ENCODE data around the gene TMC2. TPM values are rescaled to one million over a fixed set of nuclear protein-coding genes. Genes with fewer than 3 reads are reported as not detected.

Gene TMC2
- total and polyA plus RNA-seq, 2 of the 4 experiments (the other 2 are of a cell fraction) = not detected

DNA sequence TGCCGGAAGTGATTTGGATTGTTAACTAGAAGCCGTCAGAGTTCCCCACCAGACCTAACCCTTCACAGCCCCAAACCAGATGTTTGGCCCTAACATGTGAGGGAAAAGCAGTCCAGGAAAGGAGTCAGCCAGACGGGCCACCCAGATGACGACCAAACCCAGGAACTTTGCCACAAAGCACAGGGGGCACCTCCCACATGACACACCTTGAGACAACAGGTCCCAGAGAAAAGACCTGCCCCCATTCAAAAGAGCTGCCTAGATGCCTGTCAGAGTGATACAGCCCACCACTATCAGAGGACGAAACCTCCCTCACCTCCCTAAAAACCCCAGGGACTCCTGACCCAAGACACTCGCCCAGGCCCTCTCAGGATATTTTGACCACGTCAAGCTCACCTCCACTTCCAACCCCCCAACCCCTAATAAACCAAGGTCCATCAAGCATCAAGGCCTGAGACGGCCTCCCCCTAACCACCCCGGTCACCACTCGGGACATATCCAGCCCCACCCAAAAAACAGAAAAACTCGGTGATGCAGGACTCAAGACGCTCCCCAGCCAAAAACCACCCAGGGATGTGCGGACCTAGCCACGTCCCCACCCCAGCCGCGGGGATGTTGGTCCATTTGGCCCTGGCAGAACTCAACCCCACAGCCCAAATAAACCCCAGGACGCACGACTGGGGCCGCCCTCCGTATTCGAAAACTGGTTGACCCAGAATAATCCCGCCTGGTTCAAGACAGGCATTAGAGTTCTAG is 28.3 kb upstream of the TMC2 start:
- Histone ChIP-seq H2AFZ (replicated peaks; ENCODE audit: low read length, poor library complexity) (peak overlapping the region; percentile 98), H3K9ac (ENCODE audit: low read depth, low read length) (peak overlapping the region; percentile 85), H3K4ac (ENCODE audit: low read depth, low read length) (peak overlapping the region; percentile 96), H4K20me1 (ENCODE audit: insufficient read depth, low read length) (no peaks in the 10 kb centered on the region), H3K18ac (ENCODE audit: low read depth, low read length) (no peak overlapping the region), H3K27me3 (ENCODE audit: control insufficient read depth, insufficient read depth, low read length) (no peaks in the 10 kb centered on the region), H3K79me1 (ENCODE audit: low read depth in 1 of 2, low read length in 2 of 2) (peaks cover 5 to 26% of the 10 kb centered on the region in 2 experiments; a peak in 3 of 4 replicates), H3K4me2 (ENCODE audit: low read depth, low read length) (peak overlapping the region; percentile 94), H2BK5ac (ENCODE audit: low read depth, low read length, poor library complexity, severe bottlenecking) (peak overlapping the region; percentile 61), H2AK5ac (ENCODE audit: low read depth, low read length) (peak overlapping the region; percentile 62; the same call in 1 of the 2 replicates), H2BK15ac (ENCODE audit: low read depth, low read length) (no peak overlapping the region), H3K14ac (replicated peaks; ENCODE audit: low read depth, low read length) (peak overlapping the region; percentile 98), H3K4me3 (ENCODE audit: insufficient read depth, low read depth, low read length) (peak overlapping the region; percentile 77), H3K9me1 (ENCODE audit: insufficient read depth, low read length) (peaks cover 3% of the 10 kb centered on the region), H2BK20ac (ENCODE audit: low read depth, low read length) (no peak overlapping the region), H3K9me3 (ENCODE audit: control insufficient read depth, insufficient read depth, low read length) (no peaks in the 10 kb centered on the region), H3K4me1 (ENCODE audit: control insufficient read depth, insufficient read depth, low read length) (peaks cover 2% of the 10 kb centered on the region; the same call in 1 of the 2 replicates), H4K8ac (ENCODE audit: low read depth in 2 of 2, low read length in 2 of 2) (peak overlapping the region; percentile 91 to 99), H3K56ac (ENCODE audit: extremely low read depth, insufficient read depth, low read length) (peak overlapping the region; percentile 51; the same call in 1 of the 2 replicates), H3K36me3 (ENCODE audit: control insufficient read depth, insufficient read depth, low read length) (no peaks in the 10 kb centered on the region), H3K27ac (ENCODE audit: insufficient read depth, low read length) (peak overlapping the region; percentile 81), H2BK120ac (ENCODE audit: low read depth, low read length) (no peak overlapping the region), H4K5ac (ENCODE audit: low read depth, low read length) (peak overlapping the region; percentile 18; the same call in 1 of the 2 replicates), H2AK9ac (replicated peaks; ENCODE audit: low read depth, low read length, poor library complexity) (peak overlapping the region; percentile 73), H4K91ac (ENCODE audit: insufficient read depth, low read depth, low read length) (peak overlapping the region; percentile 45), H3K23ac (ENCODE audit: low read depth, low read length) (peak overlapping the region; percentile 87)
- no TSS peak for BruUV-seq (replicated peaks)
- ATAC-seq (ENCODE audit: low read depth) (peak; percentile 32), DNase-seq (peak; percentile 47)
- WGBS, 2 experiments (ENCODE audit: extremely low coverage in 2 of 2, insufficient read length in 1 of 2) = 0% methylated on average over 8 of the region's 22 CpGs; no CpG with 5 or more reads in 1 of the 2 experiments
- POLR2A ChIA-PET (ENCODE audit: unreplicated experiment) = no interaction called here
- dilution Hi-C loops (cut with HindIII; ENCODE audit: low sequenced_read_pairs, unreplicated experiment) (no loop called here), in situ Hi-C loops (cut with MboI; ENCODE audit: low sequenced_read_pairs) (loop anchor here (25.0 kb wide), 1 partner anchor 329 kb away; the partner anchor contains the start of genes PCED1A and VPS16), intact Hi-C loops (cut with micrococcal nuclease) (loop anchor here (2.0 kb wide), 1 partner anchor 17 kb away; no protein-coding TSS in a partner anchor)
- CTCF ChIA-PET = no interaction called here
- TF ChIP-seq POLR2A (IDR thresholded peaks at IDR 0.05; ENCODE audit: low read depth, low read length) (peak; percentile 6; the same call in 1 of the 2 replicates), RAD21 (IDR thresholded peaks at IDR 0.05; ENCODE audit: low read length) (no peak)
